Measurements from ENCODE around the gene FAM174B.
A peak's percentile ranks its signal among the peaks of the same experiment; 100 is the strongest.

Gene FAM174B

DNA sequence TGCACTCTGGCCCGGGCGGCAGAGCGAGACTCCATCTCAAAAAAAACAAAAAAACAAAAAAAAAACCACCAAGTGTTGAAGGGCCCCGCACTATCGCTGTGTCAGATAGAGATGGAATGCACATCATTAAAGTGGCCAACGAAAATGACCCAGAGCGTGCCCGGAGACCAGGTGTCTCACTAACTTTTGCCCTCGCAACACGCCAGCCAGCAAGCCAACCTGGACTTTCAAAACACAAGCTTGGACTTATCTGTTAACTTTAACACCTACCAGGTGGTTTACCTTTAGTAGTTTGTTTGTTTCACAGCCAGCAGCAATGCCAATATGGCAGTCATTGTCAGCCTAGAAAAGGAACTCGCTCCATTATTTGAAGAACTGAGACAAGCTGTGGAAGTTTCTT lies 28.6 kb downstream of the FAM174B start:
- DNase-seq: no peak
- TF ChIP-seq POLR2A (IDR thresholded peaks at IDR 0.05; ENCODE audit: low read length): no peak

DNA sequence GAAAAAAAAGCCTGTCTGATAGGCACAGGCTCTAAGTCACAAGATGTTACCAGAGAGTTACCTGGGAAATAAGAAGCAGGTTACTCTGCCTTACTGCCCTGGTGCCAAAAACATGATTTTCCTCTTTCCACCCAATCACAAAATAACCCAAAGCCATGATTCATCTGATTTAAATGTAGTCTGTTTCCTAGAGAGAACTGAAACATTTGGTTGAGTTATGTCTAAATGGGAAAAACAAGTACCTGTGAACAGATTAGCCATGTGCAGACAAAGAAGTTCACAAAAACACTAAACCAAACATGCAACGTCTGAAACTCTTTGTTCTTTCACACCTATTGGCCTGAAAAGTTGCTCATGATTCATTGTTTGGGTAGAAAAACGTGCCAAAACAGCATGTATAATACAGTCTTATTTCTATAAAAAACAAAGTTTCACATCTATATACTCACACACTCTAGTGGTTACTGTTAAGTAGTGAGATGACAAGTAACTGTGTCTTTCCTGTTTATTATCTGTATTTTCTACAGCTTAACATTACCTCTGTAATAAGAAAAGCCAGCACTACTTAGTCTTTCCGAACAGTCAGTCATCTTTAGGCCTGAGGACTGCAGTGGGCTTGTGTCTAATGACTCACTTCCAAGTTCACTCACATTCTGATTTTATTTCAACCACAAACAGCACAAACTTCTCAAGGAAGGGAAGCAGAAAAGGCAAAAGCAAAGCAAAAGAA lies 30.2 kb downstream of the FAM174B start:
- no peak for DNase-seq
- TF ChIP-seq GATA1 (IDR thresholded peaks at IDR 0.05; ENCODE audit: low read depth, low read length) (no peak), POLR2A (IDR thresholded peaks at IDR 0.05; ENCODE audit: low read length) (no peak)

DNA sequence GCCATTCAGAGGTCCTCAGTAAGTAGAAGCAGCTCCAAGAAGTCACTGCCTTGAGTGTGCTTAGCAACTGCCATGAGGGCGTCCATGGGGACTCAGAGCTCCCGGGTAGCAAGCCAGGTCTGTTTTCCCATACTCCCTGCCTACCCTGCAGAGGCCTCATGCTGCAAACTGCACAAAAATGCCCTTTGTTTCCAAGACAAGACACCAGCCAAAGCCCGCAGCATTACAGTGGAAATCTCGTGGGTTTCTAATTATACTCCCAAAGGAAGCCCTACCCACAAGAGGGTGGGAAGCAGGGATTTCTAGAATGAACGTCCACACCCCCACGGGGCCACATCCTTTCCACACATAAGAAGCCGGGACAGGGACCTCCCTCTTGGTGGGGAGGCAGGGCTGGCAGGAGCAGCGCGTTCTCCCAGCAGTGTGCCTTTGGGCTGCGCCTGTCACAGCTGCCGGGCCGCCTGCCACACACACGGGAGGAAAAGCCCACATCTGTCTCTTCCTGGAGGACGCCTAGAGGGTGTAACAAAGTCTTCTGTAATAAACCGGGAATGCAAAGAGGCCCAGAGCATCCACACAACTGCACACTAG lies 31.1 kb downstream of the FAM174B start:
- no peak for DNase-seq
- TF ChIP-seq GATA1 (IDR thresholded peaks at IDR 0.05; ENCODE audit: low read depth, low read length): no peak
- no peak for TF ChIP-seq POLR2A (IDR thresholded peaks at IDR 0.05; ENCODE audit: low read length)

DNA sequence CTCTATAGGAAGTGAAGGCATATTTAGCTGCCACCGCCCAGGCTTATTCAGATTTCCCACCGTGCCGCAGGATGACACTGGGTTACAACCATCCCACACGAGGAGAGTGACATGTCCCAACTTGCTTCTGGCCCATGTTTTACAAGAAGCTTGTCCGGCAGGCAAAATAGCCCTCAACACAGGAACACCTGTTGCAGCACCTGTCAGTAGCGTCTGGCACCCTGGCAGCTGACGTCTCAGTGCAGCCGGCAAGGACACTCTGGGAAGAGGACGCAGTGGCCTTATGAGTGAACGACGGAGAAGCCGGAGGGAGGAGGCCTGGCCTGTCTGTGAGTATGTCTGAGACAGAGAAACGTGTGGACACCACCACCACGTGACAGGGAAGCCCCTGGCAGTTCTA lies 32.1 kb downstream of the FAM174B start:
- no peak for DNase-seq
- no peak for TF ChIP-seq GATA1 (IDR thresholded peaks at IDR 0.05; ENCODE audit: low read depth, low read length)
- TF ChIP-seq POLR2A (IDR thresholded peaks at IDR 0.05; ENCODE audit: low read length): no peak

DNA sequence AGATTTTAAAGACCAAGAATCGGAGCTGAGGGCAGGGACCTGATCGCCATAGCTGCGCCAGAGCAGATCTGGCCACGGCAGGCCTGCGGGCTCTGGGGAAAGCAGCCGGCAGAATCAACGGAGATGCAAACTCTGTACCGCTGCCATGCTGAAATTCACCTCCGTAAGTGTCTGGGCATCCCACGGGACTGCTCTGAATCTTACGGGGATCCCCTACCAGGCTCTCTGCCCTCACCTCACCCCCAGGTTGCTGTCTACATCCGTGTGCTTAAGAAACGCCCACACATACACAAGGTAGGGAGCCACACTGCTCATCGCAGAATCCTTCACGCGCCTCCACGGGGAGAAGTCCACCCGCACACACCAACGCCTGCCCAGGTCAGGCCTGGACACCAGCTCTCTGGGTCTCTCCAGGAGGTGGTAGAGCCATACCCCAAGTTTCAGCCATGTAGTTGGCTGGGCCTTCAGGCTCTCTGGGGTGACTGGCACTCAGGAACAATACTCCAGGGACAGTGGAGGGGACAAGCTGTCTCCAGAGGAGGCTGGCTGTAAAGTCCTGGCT lies 33.5 kb downstream of the FAM174B start:
- TF ChIP-seq GATA1 (IDR thresholded peaks at IDR 0.05; ENCODE audit: low read depth, low read length) (no peak), POLR2A (IDR thresholded peaks at IDR 0.05; ENCODE audit: low read length) (no peak)
- DNase-seq: no peak

DNA sequence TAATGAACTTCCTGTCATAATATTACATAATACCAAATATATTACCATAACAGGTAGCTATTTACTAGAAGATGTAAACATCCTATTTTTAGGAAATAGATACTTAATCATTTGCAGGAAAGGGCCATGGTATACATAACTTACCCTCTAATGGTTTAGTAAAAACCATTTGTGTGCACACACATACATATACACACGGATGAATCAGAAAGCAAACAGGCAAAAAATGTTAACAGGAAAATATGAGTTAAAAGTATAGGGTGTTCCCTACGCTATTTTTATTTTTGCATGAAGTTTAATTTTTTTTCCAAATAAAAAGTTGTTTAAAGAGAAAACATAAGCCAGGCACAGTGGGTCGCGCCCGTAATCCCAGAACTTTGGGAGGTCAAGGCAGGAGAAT lies 34.6 kb downstream of the FAM174B start:
- DNase-seq: no peak
- TF ChIP-seq GATA1 (IDR thresholded peaks at IDR 0.05; ENCODE audit: low read depth, low read length): no peak
- TF ChIP-seq POLR2A (IDR thresholded peaks at IDR 0.05; ENCODE audit: low read length): no peak

GRCh38 chr15:92619145-92620101 lies 36.2 kb downstream of the FAM174B start:
- no peak for TF ChIP-seq POLR2A (IDR thresholded peaks at IDR 0.05; ENCODE audit: low read length)
- no peak for TF ChIP-seq GATA1 (IDR thresholded peaks at IDR 0.05; ENCODE audit: low read depth, low read length)

DNA sequence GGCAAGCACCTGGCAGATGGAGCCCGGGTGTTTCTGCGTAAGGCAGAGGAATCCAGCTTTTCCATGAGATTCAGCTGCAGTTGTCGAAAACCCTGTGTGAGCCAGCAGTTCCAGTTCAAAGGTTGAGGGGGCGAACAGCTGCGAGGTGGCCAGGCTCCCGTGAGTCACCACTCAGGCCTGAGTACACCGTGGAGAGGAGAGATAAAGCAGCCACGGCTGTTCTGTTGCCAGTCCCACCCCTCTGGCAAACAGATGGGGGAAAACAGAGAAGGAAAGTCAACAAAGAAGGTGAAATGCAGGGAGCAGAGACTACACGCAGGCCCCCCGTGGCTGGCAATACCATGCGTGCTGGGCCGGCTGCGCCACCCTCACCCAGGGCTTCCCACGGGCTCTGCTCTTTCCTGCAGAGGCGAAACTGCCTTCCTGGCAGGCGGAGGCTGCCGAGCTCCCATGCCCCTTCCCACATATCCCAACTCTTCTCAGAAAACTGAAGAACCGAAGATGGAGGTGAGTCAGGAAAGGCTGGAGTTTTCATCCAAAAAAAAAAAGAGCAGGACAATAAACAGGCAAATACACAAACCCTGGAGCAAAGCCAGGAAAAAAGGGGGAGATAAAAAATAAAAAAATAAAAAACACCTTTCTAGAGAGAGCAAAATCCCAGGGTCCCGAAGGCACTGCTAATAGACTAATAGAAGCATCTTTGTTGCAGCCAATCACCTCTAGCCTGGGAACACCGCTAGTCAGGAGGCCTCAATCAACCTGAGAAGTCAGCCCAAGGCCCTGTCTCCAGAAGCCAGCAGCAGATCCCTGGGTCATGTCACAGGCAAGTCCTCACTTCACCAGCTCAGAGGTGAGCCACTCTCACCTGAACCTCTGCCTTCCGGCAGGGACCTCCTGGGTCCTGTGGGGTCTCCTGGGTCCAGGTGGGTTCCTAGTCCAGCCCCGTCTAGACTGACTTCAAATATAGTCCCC lies 37.7 kb downstream of the FAM174B start:
- DNase-seq: peak; percentile 33 to 48
- no peak for TF ChIP-seq GATA1 (IDR thresholded peaks at IDR 0.05; ENCODE audit: low read depth, low read length)
- no peak for TF ChIP-seq POLR2A (IDR thresholded peaks at IDR 0.05; ENCODE audit: low read length)

More at GRCh38 chr15:92619145-92620101, 36.2 kb downstream of the FAM174B start:
- DNase-seq: no peak

- no peak for DNase-seq
- no peak for TF ChIP-seq GATA1 (IDR thresholded peaks at IDR 0.05; ENCODE audit: low read depth, low read length)
- TF ChIP-seq POLR2A (IDR thresholded peaks at IDR 0.05; ENCODE audit: low read length): no peak
Measured at GRCh38 chr15:92616621-92617548, 38.7 kb downstream of the FAM174B start.

DNA sequence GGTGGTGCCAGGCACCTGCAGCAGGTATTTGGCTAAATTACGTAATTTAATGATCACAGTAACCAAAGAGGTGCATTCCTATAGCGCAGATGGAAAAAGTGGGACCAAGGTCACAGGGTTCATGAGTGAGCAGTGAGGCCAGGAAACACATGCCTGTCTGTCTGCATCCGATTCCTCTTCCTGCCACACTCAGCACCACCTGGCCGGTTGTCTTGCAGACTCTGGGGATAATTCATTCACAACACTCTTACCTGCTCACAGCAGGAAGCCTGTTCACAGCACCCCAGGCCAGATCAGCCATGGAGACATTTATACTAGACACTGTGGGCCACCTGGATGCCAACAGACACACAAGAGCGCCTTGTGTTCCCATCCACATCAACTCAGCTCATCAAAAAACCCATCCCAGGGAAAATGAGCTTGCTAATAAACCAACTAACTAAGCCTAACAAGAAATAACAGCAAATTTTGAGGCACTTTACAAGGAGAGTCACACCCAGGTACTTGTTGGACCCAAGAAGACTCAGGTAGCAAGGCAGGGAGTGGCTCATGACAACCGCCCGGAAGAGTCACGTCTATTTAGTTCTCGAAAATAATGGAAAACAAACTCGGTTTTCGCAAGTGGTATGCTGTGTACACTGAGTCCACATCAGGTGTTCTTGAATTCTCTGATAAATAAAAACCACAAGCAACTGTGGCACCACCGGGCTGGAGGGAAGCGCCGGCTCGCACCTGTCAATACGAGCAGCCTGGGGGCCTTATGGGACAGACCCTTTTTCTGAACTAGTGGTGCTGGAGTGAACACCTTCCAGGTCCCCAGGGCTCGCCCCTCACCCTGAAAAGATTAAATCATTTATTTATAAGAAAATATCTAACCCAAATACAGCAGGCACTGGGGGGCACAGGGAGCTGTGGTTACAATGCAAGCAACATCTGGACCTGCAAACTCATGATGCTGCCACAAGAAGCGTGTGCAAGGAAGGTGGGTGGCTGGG lies 40.5 kb downstream of the FAM174B start:
- no peak for DNase-seq
- TF ChIP-seq GATA1 (IDR thresholded peaks at IDR 0.05; ENCODE audit: low read depth, low read length): no peak
- no peak for TF ChIP-seq POLR2A (IDR thresholded peaks at IDR 0.05; ENCODE audit: low read length)

- TF ChIP-seq GATA1 (IDR thresholded peaks at IDR 0.05; ENCODE audit: low read depth, low read length) (no peak), POLR2A (IDR thresholded peaks at IDR 0.05; ENCODE audit: low read length) (no peak)
- DNase-seq: no peak
Measured at GRCh38 chr15:92614301-92614700, 41.3 kb downstream of the FAM174B start.
